ENCODE measurements around the gene TNFAIP1.

TNFAIP1 gene

GRCh38 chr17:28347261-28347891 lies 11.8 kb downstream of the TNFAIP1 start:
- Mint-ChIP-seq H3K36me3 (peaks cover 96% of the 10 kb centered on the region), H3K27ac (no peak overlapping the region), H3K4me1 (no peaks in the 10 kb centered on the region), H3K9me3 (no peaks in the 10 kb centered on the region), H3K4me3 (no peak overlapping the region)
- no peak for ATAC-seq
- no peak for DNase-seq (ENCODE audit: low spot score in 2 of 2)

DNA sequence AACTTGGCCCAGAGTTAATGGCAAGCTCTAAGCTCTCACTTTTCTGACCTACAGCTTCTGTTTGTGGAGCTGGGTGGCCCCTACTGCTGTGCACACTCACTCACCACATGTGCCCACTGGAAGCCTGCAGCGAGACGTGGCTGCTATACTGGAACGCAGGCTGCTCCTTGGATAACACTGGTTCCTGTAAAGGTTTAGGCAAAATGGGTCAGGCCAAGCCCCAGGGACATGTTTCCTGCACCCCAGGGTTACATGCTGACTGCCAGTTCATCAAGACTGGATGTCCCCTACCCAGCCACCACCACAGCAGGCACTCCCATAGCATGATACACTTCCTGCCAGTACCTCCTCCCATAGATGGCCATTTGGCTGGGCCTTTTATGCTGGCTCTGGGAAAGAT lies 13.4 kb downstream of the TNFAIP1 start:
- H3K4me1 Mint-ChIP-seq: no peaks in the 10 kb centered on the region
- no peak for DNase-seq (ENCODE audit: low spot score in 2 of 2)
- ATAC-seq: no peak
- no peak overlapping the region for H3K4me3 Mint-ChIP-seq
- no peak overlapping the region for H3K27ac Mint-ChIP-seq
- no peaks in the 10 kb centered on the region for H3K9me3 Mint-ChIP-seq
- H3K36me3 Mint-ChIP-seq: peaks cover 99% of the 10 kb centered on the region

DNA sequence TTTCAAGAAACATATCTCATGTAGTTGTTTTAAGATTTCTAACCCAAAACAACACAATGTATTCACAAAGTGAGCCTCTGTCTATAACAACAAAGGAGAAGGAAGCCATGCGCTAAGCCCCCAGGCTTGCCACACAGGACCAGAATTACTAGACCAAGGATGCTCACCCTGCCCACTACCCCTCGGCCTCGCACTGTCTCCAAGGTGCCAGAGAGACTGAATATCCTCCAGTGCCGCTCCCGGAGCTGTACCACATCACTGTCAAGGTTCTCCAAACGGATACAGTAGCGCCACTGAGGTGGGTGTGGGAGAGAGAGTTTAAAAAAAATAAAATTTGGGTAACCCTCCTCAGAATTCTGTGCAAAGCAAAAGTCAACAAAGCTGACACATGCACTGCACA lies 14.7 kb downstream of the TNFAIP1 start:
- no peaks in the 10 kb centered on the region for H3K4me1 Mint-ChIP-seq
- DNase-seq (ENCODE audit: low spot score in 2 of 2) (no peak), ATAC-seq (no peak)
- H3K4me3 Mint-ChIP-seq: no peak overlapping the region
- H3K27ac Mint-ChIP-seq: peak overlapping the region; percentile 73
- no peaks in the 10 kb centered on the region for H3K9me3 Mint-ChIP-seq
- H3K36me3 Mint-ChIP-seq: peaks cover 100% of the 10 kb centered on the region

DNA sequence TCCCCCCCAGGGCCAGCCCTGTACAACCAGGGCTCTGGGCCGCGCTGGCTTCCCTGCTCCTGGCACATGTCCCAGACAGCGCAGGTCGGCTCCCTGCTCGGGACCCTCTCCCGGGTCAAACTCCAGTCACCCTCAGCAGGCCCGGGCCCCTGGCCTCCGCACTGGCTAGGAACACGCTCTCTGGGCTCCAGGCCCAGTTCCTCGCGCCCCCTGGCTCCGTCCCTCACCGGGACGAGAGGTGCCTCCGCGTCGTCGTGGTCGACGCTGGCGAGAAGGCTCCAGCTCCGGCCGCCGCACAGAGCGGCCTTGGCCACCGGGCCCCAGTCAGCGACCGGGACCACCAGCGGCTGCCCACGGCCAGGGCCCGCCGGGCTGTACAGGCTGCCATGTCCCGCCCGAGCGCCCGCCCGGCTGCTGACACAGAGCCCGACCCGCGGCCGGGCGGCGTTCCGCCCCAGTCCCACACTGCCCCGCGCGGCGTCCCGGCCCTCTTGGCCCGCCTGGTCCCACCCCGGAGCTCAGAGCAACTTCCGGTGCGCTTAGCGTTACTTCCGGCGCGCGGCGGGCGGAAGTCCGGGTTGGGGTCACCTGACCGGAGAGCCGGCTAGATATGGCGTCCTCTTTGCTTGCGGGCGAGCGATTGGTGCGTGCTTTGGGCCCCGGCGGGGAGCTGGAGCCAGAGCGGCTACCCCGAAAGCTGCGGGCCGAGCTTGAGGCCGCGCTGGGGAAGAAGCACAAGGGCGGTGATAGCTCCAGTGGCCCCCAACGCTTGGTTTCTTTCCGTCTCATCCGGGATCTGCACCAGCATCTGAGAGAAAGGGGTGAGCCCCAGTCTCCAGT lies 21.7 kb downstream of the TNFAIP1 start, which contains the start of gene POLDIP2:
Gene POLDIP2 (minus strand): TSS at position 467 of the 840 bp plus-strand sequence. CDS start 79 bp downstream, at position 388.
- Mint-ChIP-seq H3K27ac (peak within 1 kb of the TSS; percentile 96), H3K4me1 (peaks cover 23% of the 10 kb centered on the region), H3K36me3 (peaks cover 92% of the 10 kb centered on the region), H3K9me3 (no peaks in the 10 kb centered on the region), H3K4me3 (peak within 1 kb of the TSS; percentile 92)
- DNase-seq (ENCODE audit: low spot score in 2 of 2): peak; percentile 93 to 97
- ATAC-seq: peak; percentile 100

DNA sequence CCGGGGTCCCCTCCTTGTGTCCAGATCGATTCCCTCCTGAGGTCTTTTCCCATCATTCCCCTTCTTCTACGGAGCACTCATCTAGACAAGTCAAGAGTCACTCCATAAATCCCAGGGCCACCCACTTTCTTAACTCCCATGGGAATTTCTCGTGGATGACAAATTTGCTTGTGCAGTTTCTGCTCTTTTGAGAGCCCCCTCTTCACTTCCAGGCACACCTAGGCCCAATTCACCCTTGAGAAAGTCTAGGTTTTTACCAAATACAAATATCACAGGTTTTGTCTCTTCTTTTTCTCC lies 22.3 kb downstream of the TNFAIP1 start:
- H3K36me3 Mint-ChIP-seq: peaks cover 92% of the 10 kb centered on the region
- ATAC-seq (no peak), DNase-seq (ENCODE audit: low spot score in 2 of 2) (no peak)
- H3K4me3 Mint-ChIP-seq: peak overlapping the region; percentile 92
- H3K9me3 Mint-ChIP-seq: no peaks in the 10 kb centered on the region
- peaks cover 23% of the 10 kb centered on the region for H3K4me1 Mint-ChIP-seq
- H3K27ac Mint-ChIP-seq: peak overlapping the region; percentile 96

- DNase-seq (ENCODE audit: low spot score in 2 of 2) (no peak), ATAC-seq (no peak)
- Mint-ChIP-seq H3K36me3 (peaks cover 55% of the 10 kb centered on the region), H3K4me1 (peaks cover 3% of the 10 kb centered on the region), H3K4me3 (no peak overlapping the region), H3K27ac (no peak overlapping the region), H3K9me3 (no peaks in the 10 kb centered on the region)
Measured at GRCh38 chr17:28363186-28363585, 27.6 kb downstream of the TNFAIP1 start.

DNA sequence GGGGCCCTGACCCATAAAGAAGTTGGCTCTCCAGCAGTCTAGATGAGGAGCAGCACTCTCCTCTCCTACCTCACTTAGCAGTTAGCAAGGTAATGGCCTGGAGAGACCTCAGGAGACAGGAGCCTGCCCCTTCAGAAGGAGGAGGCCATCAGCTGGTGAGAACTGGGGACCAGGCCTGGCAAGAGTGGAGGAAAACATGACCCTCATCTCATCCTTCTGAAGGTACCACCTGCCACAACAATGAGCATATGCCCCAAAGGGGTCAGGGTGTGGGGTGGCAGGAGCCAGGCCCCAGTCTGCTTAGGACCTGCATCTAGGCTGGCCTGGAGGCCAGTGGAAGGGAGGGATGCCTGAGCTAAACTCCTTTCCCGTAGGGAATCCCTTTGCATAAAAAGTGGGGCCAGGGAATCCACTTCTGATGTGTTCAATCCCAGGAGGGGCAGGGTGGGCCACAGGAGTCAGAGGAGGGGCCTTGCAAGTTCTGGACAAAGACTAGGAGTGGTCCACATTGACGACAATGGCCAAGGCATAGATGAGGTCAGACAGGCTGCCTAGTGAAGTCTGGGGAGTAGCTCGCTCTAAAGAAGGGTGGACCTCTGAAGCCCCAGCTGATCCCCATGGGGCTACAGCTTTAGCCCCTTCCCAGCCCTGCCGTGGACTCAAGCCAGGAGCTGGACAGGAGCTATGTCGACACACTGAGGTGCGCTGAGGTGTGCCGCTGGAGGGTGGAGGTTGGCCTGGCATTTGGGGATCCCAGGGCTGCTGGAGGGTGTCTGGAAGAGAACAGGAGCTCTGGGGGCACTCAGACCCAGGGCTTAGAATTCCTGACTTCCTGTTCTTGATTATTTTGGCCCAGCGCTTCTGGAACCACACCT lies 28.5 kb downstream of the TNFAIP1 start:
- peaks cover 48% of the 10 kb centered on the region for H3K36me3 Mint-ChIP-seq
- no peaks in the 10 kb centered on the region for H3K9me3 Mint-ChIP-seq
- ATAC-seq: no peak
- no peak overlapping the region for H3K27ac Mint-ChIP-seq
- DNase-seq (ENCODE audit: low spot score in 2 of 2): no peak
- no peaks in the 10 kb centered on the region for H3K4me1 Mint-ChIP-seq
- no peak overlapping the region for H3K4me3 Mint-ChIP-seq

- DNase-seq (ENCODE audit: low spot score in 2 of 2) (no peak), ATAC-seq (no peak)
- Mint-ChIP-seq H3K4me3 (no peak within 1 kb of the TSS), H3K4me1 (no peaks in the 10 kb centered on the region), H3K27ac (no peak within 1 kb of the TSS), H3K36me3 (peaks cover 40% of the 10 kb centered on the region), H3K9me3 (no peaks in the 10 kb centered on the region)
Measured at GRCh38 chr17:28364665-28365363, 29.3 kb downstream of the TNFAIP1 start, which contains the start of gene SEBOX. Gene SEBOX (minus strand): TSS chr17:28365199. CDS start chr17:28365151, 48 bp downstream.

DNA sequence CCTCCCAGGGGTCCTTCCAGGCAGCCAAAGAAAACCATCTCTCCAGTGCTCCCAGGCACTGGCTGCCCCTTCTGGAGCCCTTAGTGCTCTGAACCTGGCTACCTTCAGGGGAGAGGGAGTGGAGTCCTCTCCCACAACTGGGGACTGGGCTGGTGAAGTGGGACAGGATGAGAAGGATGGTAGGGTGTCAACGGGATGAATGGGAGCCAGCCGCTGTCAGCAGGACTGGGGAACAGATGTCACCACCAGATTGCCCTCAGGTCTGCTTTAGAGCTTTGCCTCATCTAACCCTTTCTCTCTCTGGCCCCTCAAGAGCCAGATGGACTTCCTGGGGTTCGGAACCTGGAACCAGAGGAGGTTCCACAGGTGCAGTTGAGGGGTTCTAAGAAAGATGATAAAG lies 29.9 kb downstream of the TNFAIP1 start:
- no peak for DNase-seq (ENCODE audit: low spot score in 2 of 2)
- Mint-ChIP-seq H3K4me3 (no peak overlapping the region), H3K4me1 (no peaks in the 10 kb centered on the region), H3K36me3 (peaks cover 38% of the 10 kb centered on the region), H3K27ac (no peak overlapping the region), H3K9me3 (no peaks in the 10 kb centered on the region)
- ATAC-seq: no peak

- ATAC-seq (no peak), DNase-seq (ENCODE audit: low spot score in 2 of 2) (no peak)
- H3K4me3 Mint-ChIP-seq: no peak overlapping the region
- H3K36me3 Mint-ChIP-seq: peaks cover 34% of the 10 kb centered on the region
- H3K27ac Mint-ChIP-seq: no peak overlapping the region
- no peaks in the 10 kb centered on the region for H3K9me3 Mint-ChIP-seq
- peaks cover 6% of the 10 kb centered on the region for H3K4me1 Mint-ChIP-seq
Measured at GRCh38 chr17:28366605-28367004, 31.0 kb downstream of the TNFAIP1 start.

DNA sequence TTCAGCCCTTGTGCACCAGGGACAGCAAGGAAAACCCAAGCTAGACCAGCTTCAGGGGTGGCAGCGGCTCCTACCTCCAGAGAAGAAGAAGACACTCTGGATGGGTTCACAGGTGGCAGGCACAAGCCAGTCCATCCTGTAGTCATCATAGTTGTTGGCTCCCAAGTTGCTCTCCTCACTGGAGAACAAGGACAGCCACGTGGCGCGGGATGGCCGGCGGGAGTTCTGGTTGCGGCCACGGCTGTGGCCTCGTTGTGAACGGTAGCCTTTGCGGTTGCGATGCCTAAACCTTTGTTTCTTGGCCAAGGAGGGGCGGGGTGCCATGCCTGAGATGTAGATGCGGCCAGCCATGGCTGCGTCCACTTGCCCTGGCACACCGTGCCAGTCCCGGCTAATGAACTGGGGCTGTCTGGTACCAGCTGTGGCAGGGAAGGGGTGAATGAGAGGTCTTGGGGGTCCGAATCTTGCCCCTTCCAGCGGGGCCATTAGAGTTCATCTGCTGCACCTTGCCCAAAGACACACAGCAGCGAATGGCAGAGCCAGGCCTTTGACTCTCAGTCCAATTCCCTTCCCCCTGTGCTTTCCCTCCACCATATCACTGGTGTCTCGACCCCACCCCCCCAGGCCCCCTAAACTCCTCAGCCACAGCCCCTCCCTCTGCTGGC lies 32.2 kb downstream of the TNFAIP1 start:
- Mint-ChIP-seq H3K4me3 (no peak overlapping the region), H3K27ac (no peak overlapping the region), H3K4me1 (peaks cover 11% of the 10 kb centered on the region), H3K36me3 (peaks cover 23% of the 10 kb centered on the region), H3K9me3 (no peaks in the 10 kb centered on the region)
- ATAC-seq (no peak), DNase-seq (ENCODE audit: low spot score in 2 of 2) (no peak)

DNA sequence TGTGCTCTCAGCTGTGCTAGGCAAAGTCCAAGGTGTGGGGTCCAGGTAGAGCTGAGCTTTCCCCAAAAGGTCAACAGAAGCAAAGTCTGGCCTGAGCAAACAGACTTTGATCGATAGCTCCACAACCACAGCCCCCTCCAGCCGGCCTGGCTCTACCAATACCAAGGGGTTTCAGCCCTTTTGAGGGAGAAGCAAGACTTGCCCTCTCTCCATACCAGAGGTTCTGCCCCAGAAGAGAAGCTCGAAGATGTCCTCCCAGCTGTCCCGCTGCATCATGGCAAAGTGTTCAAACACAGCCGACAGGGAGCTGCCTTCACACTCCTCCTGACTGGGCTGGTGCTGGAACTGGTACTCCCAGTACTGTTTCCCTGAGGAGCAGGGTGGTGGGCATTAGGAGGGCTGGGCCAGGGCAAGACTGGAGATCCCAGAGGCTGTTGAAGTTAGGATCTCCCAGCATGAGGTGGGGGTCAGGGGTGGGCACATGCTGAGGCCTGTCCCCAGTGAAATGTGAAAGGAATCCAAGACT lies 32.8 kb downstream of the TNFAIP1 start:
- no peak for ATAC-seq
- no peak for DNase-seq (ENCODE audit: low spot score in 2 of 2)
- no peak overlapping the region for H3K27ac Mint-ChIP-seq
- H3K36me3 Mint-ChIP-seq: peaks cover 17% of the 10 kb centered on the region
- H3K9me3 Mint-ChIP-seq: no peaks in the 10 kb centered on the region
- H3K4me3 Mint-ChIP-seq: no peak overlapping the region
- peaks cover 17% of the 10 kb centered on the region for H3K4me1 Mint-ChIP-seq

GRCh38 chr17:28368915-28369683 lies 33.5 kb downstream of the TNFAIP1 start:
- Mint-ChIP-seq H3K27ac (no peak overlapping the region), H3K36me3 (peaks cover 12% of the 10 kb centered on the region), H3K4me3 (no peak overlapping the region), H3K9me3 (no peaks in the 10 kb centered on the region), H3K4me1 (peaks cover 21% of the 10 kb centered on the region)
- DNase-seq (ENCODE audit: low spot score in 2 of 2) (no peak), ATAC-seq (no peak)

DNA sequence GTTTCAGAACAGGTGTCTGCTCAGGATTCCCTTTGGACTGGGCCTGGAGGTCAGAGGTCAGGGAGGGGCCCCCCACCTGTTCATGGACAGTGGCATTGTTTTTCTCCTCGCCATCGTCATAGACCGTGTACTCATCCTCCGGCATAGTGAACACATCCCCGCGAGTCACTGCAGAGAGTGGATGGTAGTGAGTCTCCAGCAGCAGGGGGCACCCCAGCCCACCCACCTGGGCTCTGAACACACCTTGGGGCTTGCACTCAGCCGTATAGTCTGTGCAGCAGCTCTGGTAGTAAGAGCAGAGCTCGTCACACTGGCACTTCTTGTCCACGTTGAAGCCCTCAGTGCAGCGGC lies 34.1 kb downstream of the TNFAIP1 start:
- DNase-seq (ENCODE audit: low spot score in 2 of 2): no peak
- no peak overlapping the region for H3K4me3 Mint-ChIP-seq
- peaks cover 21% of the 10 kb centered on the region for H3K4me1 Mint-ChIP-seq
- H3K9me3 Mint-ChIP-seq: no peaks in the 10 kb centered on the region
- H3K36me3 Mint-ChIP-seq: peaks cover 12% of the 10 kb centered on the region
- ATAC-seq: no peak
- peak overlapping the region; percentile 83 for H3K27ac Mint-ChIP-seq

All from stimulated activated effector memory CD8-positive, alpha-beta T cell treated with anti-CD3 and anti-CD28 coated beads, Interleukin-12 subunit alpha, Interleukin-12 subunit beta, amount 100 ng/mL, for 72 hours (primary cell).